HG02840 (cell line): ENCODE measurements around the gene ZDHHC8.

Experiments
- ATAC-seq: cut with Tn5 transposase; IDR thresholded peaks from one replicate; pipeline ENCODE4 v1.9.1; 2021; ENCODE audit warnings: mild to moderate bottlenecking, moderate library complexity, moderate number of reproducible peaks; ENCODE audit not compliant: unreplicated experiment, low FRiP score

Gene ZDHHC8

GRCh38 chr22:20174785-20175596 is 43.4 kb downstream of the ZDHHC8 start:
- ATAC-seq, result no peak

- ATAC-seq, result no peak
These were observed 43.9 kb downstream of the ZDHHC8 start for GRCh38 chr22:20175597-20175900.

GRCh38 chr22:20176421-20177085 is 44.9 kb downstream of the ZDHHC8 start:
- ATAC-seq, result no peak

GRCh38 chr22:20177217-20177911 is 45.8 kb downstream of the ZDHHC8 start:
- ATAC-seq, result no peak

GRCh38 chr22:20178075-20178914 is 46.7 kb downstream of the ZDHHC8 start:
- no peak for ATAC-seq

GRCh38 chr22:20178915-20179227 is 47.3 kb downstream of the ZDHHC8 start:
- no peak for ATAC-seq

- ATAC-seq, result no peak
These were observed 48.0 kb downstream of the ZDHHC8 start for GRCh38 chr22:20179455-20180244.

GRCh38 chr22:20180245-20180630 is 48.6 kb downstream of the ZDHHC8 start:
- no peak for ATAC-seq

- ATAC-seq, result no peak
These were observed 49.0 kb downstream of the ZDHHC8 start for GRCh38 chr22:20180640-20181039.

GRCh38 chr22:20181194-20181883 is 49.7 kb downstream of the ZDHHC8 start:
- no peak for ATAC-seq

- no peak for ATAC-seq
These were observed 50.3 kb downstream of the ZDHHC8 start for GRCh38 chr22:20181884-20182236.

GRCh38 chr22:20182365-20182764 is 50.8 kb downstream of the ZDHHC8 start:
- ATAC-seq, result no peak

- ATAC-seq, result no peak
These were observed 51.5 kb downstream of the ZDHHC8 start for GRCh38 chr22:20183101-20183500.

- ATAC-seq, result no peak
These were observed 52.2 kb downstream of the ZDHHC8 start for GRCh38 chr22:20183823-20184222.

- ATAC-seq, result no peak
These were observed 53.0 kb downstream of the ZDHHC8 start for GRCh38 chr22:20184501-20185165.

- no peak for ATAC-seq
These were observed 54.1 kb downstream of the ZDHHC8 start for GRCh38 chr22:20185750-20186149.

- ATAC-seq, result no peak
These were observed 54.7 kb downstream of the ZDHHC8 start for GRCh38 chr22:20186183-20186870.

GRCh38 chr22:20186871-20187546 is 55.4 kb downstream of the ZDHHC8 start:
- ATAC-seq, result no peak
